Epithelial cell of esophagus (primary cell): Measurements from ENCODE around the gene STK10.
A peak's percentile ranks its signal among the peaks of the same experiment; 100 is the strongest.

Experiments used
- DNase-seq: peaks from one replicate; pipeline ENCODE4 v3.0.0; 2010; ENCODE audit warnings: low read depth
- H3K4me3 ChIP-seq: 2 replicates; pipeline ENCODE4 v1.5.1; 2011; ENCODE audit warnings: mild to moderate bottlenecking, low read length, control low read depth
- TF ChIP-seq, protein P1 (sequence below): IDR thresholded peaks from 2 replicates; pipeline ENCODE4 v1.5.1; 2011; ENCODE audit warnings: low read depth, mild to moderate bottlenecking, low read length, control low read depth, inconsistent platforms; ENCODE audit not compliant: insufficient read depth; ENCODE audit errors: missing control alignments

Gene STK10

DNA sequence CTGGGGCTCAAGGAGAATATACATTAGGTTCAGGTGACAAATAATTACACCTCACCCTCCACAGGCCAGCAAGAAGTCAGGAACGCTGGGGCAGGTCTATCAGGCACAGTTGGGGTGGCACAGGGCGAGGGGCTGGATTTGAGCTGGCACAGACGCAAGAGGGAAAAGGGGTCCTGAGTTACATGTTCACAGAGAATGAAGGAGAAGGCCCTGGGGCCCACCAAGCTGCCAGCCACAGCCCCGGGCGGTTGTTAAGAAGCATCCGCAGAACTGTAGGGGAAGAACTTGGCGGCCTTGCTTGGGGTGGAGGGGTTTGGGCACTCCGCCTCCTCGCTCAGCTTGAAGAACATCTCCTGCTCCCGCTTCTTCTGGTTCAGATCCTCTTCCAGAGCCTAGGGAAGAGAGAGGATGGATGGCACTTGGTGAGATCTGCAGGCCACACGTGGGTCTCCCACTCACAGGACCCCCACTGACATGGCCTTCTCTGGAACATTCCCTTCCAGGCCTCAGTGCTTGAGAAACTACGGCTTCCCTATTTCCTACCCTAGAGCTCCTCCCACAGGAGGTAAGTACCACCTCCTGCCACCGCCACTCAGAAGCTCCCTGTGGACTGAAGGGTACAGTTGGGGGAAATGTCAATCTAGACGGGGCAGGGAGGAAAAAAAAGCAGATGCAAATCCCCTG is 143.3 kb downstream of the STK10 start:
- TF ChIP-seq, protein P1, sequence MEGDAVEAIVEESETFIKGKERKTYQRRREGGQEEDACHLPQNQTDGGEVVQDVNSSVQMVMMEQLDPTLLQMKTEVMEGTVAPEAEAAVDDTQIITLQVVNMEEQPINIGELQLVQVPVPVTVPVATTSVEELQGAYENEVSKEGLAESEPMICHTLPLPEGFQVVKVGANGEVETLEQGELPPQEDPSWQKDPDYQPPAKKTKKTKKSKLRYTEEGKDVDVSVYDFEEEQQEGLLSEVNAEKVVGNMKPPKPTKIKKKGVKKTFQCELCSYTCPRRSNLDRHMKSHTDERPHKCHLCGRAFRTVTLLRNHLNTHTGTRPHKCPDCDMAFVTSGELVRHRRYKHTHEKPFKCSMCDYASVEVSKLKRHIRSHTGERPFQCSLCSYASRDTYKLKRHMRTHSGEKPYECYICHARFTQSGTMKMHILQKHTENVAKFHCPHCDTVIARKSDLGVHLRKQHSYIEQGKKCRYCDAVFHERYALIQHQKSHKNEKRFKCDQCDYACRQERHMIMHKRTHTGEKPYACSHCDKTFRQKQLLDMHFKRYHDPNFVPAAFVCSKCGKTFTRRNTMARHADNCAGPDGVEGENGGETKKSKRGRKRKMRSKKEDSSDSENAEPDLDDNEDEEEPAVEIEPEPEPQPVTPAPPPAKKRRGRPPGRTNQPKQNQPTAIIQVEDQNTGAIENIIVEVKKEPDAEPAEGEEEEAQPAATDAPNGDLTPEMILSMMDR: no peak
- no peak overlapping the region for H3K4me3 ChIP-seq
- DNase-seq: no peak

DNA sequence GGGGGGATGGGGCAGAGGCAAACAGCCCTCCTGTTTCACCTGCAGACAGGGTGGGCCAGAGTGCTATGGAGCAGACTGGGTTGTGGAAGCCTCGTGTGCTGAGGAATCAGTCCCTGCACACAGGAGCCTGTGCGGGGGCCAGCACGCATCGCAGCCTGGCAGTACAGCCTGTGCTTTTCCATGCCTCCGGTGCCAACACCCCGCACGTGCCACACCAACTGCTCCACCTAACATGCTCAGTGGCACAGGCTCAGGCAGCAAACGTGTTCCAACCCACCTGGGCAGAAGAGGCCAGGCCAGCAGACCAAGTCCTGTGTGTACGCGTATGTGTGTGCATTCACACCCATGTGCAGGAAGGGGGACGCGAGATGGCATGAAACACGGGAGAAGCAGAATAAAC is 144.2 kb downstream of the STK10 start:
- TF ChIP-seq, protein P1: no peak
- no peak for DNase-seq
- no peak overlapping the region for H3K4me3 ChIP-seq

DNA sequence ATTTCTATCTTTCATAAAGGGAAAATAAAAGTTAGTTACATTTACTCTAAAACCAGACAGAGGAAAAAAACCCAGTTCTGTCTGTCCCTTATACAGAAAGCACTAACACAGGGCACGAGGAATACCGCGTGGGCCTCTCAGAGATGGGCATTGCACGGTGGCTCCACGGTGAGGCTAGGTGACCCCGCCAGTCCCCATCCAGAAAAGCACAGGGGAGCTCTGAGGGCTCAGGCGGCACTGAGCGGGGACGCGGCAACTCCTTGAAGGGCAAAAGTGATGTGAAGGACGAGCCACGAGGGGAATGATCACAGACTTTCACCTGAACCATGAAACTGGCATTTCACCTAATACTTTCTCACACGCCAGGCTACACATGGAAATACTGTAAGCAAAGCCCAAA is 145.8 kb downstream of the STK10 start:
- DNase-seq: no peak
- no peak overlapping the region for H3K4me3 ChIP-seq
- TF ChIP-seq, protein P1: no peak

DNA sequence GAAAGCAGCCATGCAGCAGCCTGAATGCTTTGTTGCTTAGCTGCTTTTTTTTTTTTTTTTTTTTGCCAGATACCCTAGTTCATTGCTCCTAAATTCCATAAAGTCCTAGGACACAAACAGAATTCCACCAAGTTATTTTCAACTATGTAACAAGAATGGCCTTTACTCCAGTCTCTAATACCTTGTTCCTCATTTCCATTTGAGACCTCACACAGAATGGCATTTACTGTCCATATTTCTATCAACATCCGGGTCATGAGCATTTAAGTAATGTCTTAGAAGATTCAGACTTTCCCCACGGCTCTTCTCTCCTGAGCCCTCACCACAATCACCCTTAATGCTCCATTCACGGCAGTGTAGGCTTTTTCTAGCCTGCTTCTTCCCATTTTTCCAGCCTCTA is 149.9 kb downstream of the STK10 start:
- H3K4me3 ChIP-seq: no peak overlapping the region
- DNase-seq: no peak
- TF ChIP-seq, protein P1: no peak

- TF ChIP-seq, protein P1: no peak
- peak; percentile 63 for DNase-seq
- no peak overlapping the region for H3K4me3 ChIP-seq
Observed at GRCh38 chr5:172035049-172035448, 153.0 kb downstream of the STK10 start.

GRCh38 chr5:172031894-172032461 is 156.0 kb downstream of the STK10 start:
- TF ChIP-seq, protein P1: no peak
- DNase-seq: no peak
- no peak overlapping the region for H3K4me3 ChIP-seq

GRCh38 chr5:172029876-172030275 is 158.1 kb downstream of the STK10 start:
- no peak overlapping the region for H3K4me3 ChIP-seq
- no peak for DNase-seq
- TF ChIP-seq, protein P1: no peak
